GM19193 (cell line): ENCODE measurements around the gene C8G.

Experiments used
- POLR2A ChIP-seq: IDR thresholded peaks from 4 replicates; pipeline ENCODE4 v1.6.1; 2011; ENCODE audit not compliant: insufficient read depth, insufficient read length; ENCODE audit errors: extremely low read depth

C8G gene

DNA sequence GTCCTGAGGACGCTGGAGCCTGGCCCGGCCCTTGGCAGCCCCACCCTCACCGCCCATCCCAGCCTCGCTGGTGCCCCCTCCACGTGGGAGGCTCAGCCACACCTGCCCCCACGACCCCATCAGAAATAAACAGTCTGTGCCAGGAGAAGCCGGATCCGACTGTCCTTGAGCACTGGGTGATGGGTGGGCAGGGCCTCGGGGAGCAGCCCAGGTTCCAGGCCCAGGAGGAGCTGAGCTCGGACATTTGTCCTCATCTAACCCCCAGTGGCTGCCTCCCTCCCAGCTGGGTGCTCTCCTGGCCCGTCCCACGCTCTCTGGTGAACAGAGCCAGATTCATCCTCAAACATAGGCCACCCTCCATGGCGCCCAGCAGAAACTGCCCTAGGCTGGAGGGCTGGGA is 27.7 kb downstream of the C8G start:
- TF ChIP-seq POLR2A: no peak

- TF ChIP-seq POLR2A: no peak
Measured at GRCh38 chr9:136973618-136974617, 28.9 kb downstream of the C8G start.

DNA sequence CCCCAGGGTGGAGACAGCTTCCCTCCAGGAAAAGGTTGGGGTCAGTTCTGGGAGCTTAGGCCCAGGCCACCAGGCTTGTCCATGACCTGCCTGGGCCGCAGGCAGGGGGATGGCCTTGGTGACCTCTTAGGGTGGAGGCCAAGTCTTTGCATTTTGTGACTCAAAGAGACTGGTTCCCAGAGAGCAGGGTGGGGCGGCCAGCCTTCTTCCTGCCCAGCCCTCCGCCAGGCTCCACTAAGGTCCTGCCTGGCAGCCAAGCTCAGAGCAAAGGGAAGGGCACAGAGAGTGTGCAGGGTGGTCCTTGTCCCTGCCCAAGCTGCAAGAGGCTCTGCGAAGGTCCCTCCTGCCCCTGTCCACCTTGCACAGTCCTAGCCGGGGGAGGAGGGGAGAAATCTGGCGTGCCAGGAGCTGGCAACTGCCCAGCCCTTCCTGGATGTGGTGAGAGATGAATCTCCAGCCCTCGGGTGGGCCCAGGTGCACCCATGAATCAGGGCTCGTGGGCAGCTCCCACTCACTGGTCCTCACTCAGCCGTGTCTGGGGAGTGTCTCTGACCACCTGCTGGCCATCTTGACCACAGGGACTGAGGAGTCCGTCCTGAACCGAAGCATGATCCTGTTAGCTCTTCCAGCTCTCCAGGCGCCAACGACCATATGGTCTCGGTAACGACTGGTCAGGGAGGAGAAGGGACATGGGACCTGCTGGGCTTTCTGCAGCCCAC is 29.9 kb downstream of the C8G start:
- TF ChIP-seq POLR2A: no peak

DNA sequence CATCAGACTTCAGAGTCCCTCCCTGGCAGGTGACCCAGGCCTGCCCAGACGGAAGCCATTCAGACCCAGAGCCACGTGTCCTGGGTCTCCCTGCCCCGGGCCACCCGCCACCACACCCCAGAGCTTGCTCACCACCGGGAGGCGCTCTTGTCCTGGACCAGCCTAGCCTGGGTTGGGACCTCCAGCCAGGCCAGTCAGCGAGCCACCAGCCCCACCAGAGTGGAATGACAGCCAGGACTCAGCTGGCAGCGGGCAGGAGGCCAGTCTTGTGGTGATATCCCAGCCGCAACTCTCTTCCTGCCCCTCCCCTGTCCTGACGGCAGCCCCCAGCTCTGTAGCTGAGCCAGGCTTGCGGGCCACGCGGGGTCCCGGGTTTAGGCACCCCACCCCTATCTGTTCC is 30.6 kb downstream of the C8G start:
- TF ChIP-seq POLR2A: no peak

- no peak for TF ChIP-seq POLR2A
Measured at GRCh38 chr9:136977223-136977622, 32.2 kb downstream of the C8G start, which contains the start of gene PTGDS. PTGDS (plus strand) TSS chr9:136977504; CDS start chr9:136977579, 75 bp downstream.

DNA sequence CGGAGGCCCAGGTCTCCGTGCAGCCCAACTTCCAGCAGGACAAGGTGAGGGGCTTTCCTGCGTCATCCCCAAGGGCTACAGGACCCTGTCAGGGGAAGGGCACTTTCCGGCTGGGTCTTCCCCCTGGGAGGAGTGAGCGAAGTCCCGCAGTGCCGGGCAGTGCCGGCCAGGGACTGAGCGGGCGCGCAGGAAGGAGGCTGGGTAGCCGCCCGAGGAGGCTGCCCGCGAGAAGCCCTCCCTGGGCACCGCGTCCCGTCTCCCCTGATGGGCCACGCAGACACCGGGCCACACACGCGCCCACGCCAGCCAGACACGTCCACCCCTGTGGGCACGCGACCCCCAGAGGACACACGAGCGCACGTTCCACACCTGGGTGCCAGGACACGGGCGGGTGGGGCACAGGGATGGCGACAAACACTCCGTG is 32.6 kb downstream of the C8G start:
- TF ChIP-seq POLR2A: no peak

DNA sequence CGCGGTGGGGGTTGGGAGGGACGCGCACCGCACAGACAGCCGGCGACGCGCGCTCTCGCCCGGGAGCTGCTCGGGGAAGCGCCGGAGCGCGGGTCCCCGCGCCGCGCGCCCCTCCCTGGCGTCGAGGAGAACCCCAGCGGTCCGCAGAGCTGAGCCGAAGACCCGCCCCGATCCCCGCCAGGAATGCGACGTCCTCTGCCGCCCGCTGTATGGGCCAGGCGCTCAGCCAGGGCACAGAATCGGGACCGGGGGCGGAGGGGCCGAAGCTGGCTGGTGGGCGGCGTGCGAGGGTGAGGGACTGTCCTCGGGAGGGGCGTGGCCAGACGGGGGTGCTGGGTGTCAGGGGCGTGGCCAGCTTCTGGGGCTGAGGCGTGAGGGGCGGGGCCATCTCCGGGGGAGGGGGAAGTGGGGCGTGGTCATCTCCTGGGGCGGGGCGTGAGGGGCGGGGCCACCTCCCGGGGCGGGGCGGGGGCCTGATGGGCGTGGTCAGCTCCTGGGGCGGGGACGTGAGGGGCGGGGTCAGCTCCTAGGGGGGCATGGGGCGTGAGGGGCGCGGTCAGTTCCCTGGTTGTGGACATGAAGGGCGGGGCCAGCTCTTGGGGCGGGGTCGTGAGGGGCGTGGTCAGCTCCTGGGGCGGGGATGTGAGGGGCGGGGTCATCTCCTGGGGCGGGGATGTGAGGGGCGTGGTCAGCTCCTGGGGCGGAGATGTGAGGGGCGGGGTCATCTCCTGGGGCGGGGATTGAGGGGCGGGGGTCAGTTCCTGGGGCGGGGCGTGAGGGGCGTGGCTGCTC is 33.2 kb downstream of the C8G start:
- no peak for TF ChIP-seq POLR2A

GRCh38 chr9:136978865-136979544 is 34.0 kb downstream of the C8G start:
- no peak for TF ChIP-seq POLR2A

GRCh38 chr9:136979769-136980587 is 34.9 kb downstream of the C8G start:
- TF ChIP-seq POLR2A: no peak

- TF ChIP-seq POLR2A: no peak
Measured at GRCh38 chr9:136980669-136981478, 35.8 kb downstream of the C8G start.

DNA sequence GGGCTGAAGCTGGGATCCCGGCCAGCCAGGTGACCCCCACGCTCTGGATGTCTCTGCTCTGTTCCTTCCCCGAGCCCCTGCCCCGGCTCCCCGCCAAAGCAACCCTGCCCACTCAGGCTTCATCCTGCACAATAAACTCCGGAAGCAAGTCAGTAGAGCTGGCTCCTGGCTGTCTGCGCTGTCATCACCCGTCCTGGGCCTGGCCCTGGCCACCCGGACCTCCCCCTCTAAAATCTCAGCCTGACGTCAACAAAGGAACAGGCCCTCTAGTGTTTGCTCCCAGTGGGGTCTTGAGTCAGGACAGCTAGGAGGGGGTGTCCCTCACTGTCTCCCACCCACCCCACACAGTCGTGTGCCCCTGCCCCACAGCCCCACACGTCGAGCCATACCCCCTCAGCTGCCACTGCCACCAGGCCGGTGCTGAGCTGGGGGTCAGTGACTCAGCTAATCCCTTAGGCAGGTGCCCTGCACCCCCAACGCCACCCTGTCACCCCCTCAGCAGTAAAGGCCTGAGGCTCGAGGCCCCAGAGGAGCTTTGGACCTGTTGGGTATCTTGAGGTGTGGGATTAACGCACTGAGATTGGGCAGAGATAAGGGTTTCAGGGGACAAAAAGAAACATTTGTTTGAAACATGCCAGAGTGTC is 36.7 kb downstream of the C8G start:
- TF ChIP-seq POLR2A: no peak
